ENCODE data around the gene OAS1.
"Not testable (repeated sequence)": the region's sequence is repeated elsewhere in the genome, so short reads cannot be mapped to it uniquely, and the experiment has no call there.

OAS1 gene

GRCh38 chr12:112937741-112938719, 31.3 kb downstream of the OAS1 start, which contains the start of gene OAS3:
OAS3 (plus strand) TSS chr12:112938474; CDS start chr12:112938531, 57 bp downstream.
- peak; percentile 96 to 97 for DNase-seq

GRCh38 chr12:112938751-112939150, 32.0 kb downstream of the OAS1 start:
- DNase-seq = peak in 1 of 2 donors; percentile 48

GRCh38 chr12:112939761-112940381, 33.1 kb downstream of the OAS1 start:
- peak; percentile 36 to 62 for DNase-seq

- no peak for DNase-seq
These were observed 35.0 kb downstream of the OAS1 start for GRCh38 chr12:112941528-112942335.

GRCh38 chr12:112942572-112942971, 35.8 kb downstream of the OAS1 start:
- no peak for DNase-seq

- no peak for DNase-seq
These were observed 37.4 kb downstream of the OAS1 start for GRCh38 chr12:112944024-112944690.

GRCh38 chr12:112945515-112945914, 38.8 kb downstream of the OAS1 start:
- DNase-seq = no peak

GRCh38 chr12:112946236-112947000, 39.7 kb downstream of the OAS1 start:
- DNase-seq = no peak

- no peak for DNase-seq
These were observed 40.6 kb downstream of the OAS1 start for GRCh38 chr12:112947314-112947713.

GRCh38 chr12:112947761-112948160, 41.0 kb downstream of the OAS1 start:
- no peak for DNase-seq

GRCh38 chr12:112948806-112949205, 42.0 kb downstream of the OAS1 start:
- DNase-seq = no peak

- no peak for DNase-seq
These were observed 43.9 kb downstream of the OAS1 start for GRCh38 chr12:112950701-112951100.

- DNase-seq = not testable (repeated sequence)
These were observed 50.4 kb downstream of the OAS1 start for GRCh38 chr12:112957125-112957524.

GRCh38 chr12:112961074-112961473, 54.3 kb downstream of the OAS1 start:
- DNase-seq = no peak

GRCh38 chr12:112961536-112961935, 54.8 kb downstream of the OAS1 start:
- no peak for DNase-seq

- DNase-seq = no peak
These were observed 55.8 kb downstream of the OAS1 start for GRCh38 chr12:112962561-112962960.

GRCh38 chr12:112963227-112963861, 56.6 kb downstream of the OAS1 start:
- DNase-seq = no peak

GRCh38 chr12:112964067-112964670, 57.4 kb downstream of the OAS1 start:
- DNase-seq = no peak

GRCh38 chr12:112964915-112965314, 58.2 kb downstream of the OAS1 start:
- no peak for DNase-seq

- no peak for DNase-seq
These were observed 58.9 kb downstream of the OAS1 start for GRCh38 chr12:112965643-112966042.

GRCh38 chr12:112967306-112967705, 60.5 kb downstream of the OAS1 start:
- no peak for DNase-seq
